K562 (cell line): ENCODE measurements around the gene BMP6.

Experiments
- ADNP ChIP-seq: fragments of 200-800 bp; sonication (Bioruptor generic); IDR thresholded peaks from 2 replicates; pipeline ENCODE4 v1.6.1; 2016; ENCODE audit warnings: missing genetic modification characterization, missing compliant biosample characterization
- CHD2 ChIP-seq: IDR thresholded peaks from 2 replicates; pipeline ENCODE4 v1.6.1; 2011; ENCODE audit warnings: low read depth, low read length
- DDX20 ChIP-seq: fragments of 450-650 bp; IDR thresholded peaks from 2 replicates; pipeline ENCODE4 v1.6.1; 2016; ENCODE audit warnings: missing genetic modification characterization, low read depth, mild to moderate bottlenecking, missing compliant biosample characterization, moderate library complexity
- EZH2 ChIP-seq: IDR thresholded peaks from 2 replicates; pipeline ENCODE4 v1.6.1; 2012; ENCODE audit warnings: low read depth, mild to moderate bottlenecking, inconsistent platforms, low read length, borderline replicate concordance
- MTA3 ChIP-seq: fragments of 450-650 bp; formaldehyde crosslinking; IDR thresholded peaks from 2 replicates; pipeline ENCODE4 v1.6.1; 2017; ENCODE audit warnings: mild to moderate bottlenecking, borderline replicate concordance
- NFE2L1 ChIP-seq: fragments of 450-650 bp; IDR thresholded peaks from 2 replicates; pipeline ENCODE4 v1.6.1; 2016; ENCODE audit warnings: missing genetic modification characterization, low read depth, mild to moderate bottlenecking, missing compliant biosample characterization, moderate library complexity, borderline replicate concordance
- POLR2A ChIP-seq: fragments of 450-650 bp; conservative IDR thresholded peaks from 2 replicates; pipeline ENCODE4 v1.6.1; 2016
- ZNF133 ChIP-seq: fragments of 250-450 bp; sonication (Bioruptor Pico); IDR thresholded peaks from 2 replicates; pipeline ENCODE4 v1.4.0; 2020; ENCODE audit warnings: mild to moderate bottlenecking
- ZNF347 ChIP-seq: fragments of 450-650 bp; formaldehyde crosslinking; IDR thresholded peaks from 2 replicates; pipeline ENCODE4 v1.4.0; 2020; ENCODE audit warnings: low read depth, mild to moderate bottlenecking, moderate library complexity
- TF ChIP-seq, protein P1 (sequence below), 3 experiments: IDR thresholded peaks in 2 of 3; conservative IDR thresholded peaks in 1 of 3; 2 replicates each; pipeline ENCODE4 v1.5.1; 2011 to 2012; ENCODE audit warnings: low read length in 3 of 3, mild to moderate bottlenecking in 3 of 3, control low read depth in 2 of 3, improper control_type of control experiment in 1 of 3, inconsistent platforms in 1 of 3, low read depth in 1 of 3, mixed read lengths in 1 of 3, moderate library complexity in 1 of 3; ENCODE audit not compliant: insufficient read depth in 2 of 3
- TF ChIP-seq, protein P2 (sequence below): IDR thresholded peaks from 3 replicates; pipeline ENCODE4 v1.6.1; 2011; ENCODE audit warnings: borderline replicate concordance, mild to moderate bottlenecking; ENCODE audit not compliant: insufficient read length, insufficient read depth

DNA sequence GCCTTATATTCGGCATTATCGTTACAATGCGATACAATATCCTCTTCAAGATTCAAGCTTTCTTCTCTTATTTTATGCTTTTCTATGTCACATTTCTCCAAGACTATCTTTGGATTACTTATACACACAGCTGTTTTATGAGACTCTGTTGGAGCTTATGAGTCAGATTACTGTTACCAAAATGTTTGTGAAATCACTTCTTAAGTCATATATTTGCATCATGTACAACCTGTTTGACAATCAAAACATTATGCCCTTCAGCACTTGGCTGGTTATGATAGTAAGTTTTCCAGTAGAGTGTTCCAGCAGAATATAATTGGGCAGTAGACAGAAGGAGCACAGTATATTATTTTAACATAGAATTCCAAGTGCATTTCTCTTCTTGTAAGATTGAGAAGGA lies 35.2 kb downstream of the BMP6 start:
- TF ChIP-seq NFE2L1 (tag) (no peak), CHD2 (no peak), MTA3 (no peak), ZNF347 (no peak), POLR2A (no peak), ZNF133 (no peak), ADNP (tag) (no peak), DDX20 (no peak), EZH2 (no peak)
- TF ChIP-seq, protein P1, sequence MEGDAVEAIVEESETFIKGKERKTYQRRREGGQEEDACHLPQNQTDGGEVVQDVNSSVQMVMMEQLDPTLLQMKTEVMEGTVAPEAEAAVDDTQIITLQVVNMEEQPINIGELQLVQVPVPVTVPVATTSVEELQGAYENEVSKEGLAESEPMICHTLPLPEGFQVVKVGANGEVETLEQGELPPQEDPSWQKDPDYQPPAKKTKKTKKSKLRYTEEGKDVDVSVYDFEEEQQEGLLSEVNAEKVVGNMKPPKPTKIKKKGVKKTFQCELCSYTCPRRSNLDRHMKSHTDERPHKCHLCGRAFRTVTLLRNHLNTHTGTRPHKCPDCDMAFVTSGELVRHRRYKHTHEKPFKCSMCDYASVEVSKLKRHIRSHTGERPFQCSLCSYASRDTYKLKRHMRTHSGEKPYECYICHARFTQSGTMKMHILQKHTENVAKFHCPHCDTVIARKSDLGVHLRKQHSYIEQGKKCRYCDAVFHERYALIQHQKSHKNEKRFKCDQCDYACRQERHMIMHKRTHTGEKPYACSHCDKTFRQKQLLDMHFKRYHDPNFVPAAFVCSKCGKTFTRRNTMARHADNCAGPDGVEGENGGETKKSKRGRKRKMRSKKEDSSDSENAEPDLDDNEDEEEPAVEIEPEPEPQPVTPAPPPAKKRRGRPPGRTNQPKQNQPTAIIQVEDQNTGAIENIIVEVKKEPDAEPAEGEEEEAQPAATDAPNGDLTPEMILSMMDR (IDR thresholded peaks at IDR 0.05 in 2 of 3, conservative IDR thresholded peaks at IDR 0.05 in 1 of 3; ENCODE audit: insufficient read depth in 2 of 3, low read depth in 1 of 3, low read length in 3 of 3), result no peak
- TF ChIP-seq, protein P2, sequence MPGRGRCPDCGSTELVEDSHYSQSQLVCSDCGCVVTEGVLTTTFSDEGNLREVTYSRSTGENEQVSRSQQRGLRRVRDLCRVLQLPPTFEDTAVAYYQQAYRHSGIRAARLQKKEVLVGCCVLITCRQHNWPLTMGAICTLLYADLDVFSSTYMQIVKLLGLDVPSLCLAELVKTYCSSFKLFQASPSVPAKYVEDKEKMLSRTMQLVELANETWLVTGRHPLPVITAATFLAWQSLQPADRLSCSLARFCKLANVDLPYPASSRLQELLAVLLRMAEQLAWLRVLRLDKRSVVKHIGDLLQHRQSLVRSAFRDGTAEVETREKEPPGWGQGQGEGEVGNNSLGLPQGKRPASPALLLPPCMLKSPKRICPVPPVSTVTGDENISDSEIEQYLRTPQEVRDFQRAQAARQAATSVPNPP, result no peak
